ENCODE data around the gene GGA1.
"Not testable (repeated sequence)": the region's sequence is repeated elsewhere in the genome, so short reads cannot be mapped to it uniquely, and the experiment has no call there.

Gene GGA1

GRCh38 chr22:37591823-37592404, 16.7 kb upstream of the GGA1 start:
- peak overlapping the region; percentile 32 for H3K4me3 ChIP-seq (ENCODE audit: low read depth, low read length)
- ChIA-PET CTCF (interaction anchor here (0.7 to 19.7 kb wide), 36 partner anchors 10 to 315 kb away, joined by 3 to 591 read pairs (median 4); partner anchors contain the start of genes CARD10, CDC42EP1, GGA1 and LGALS2), POLR2A (interaction anchor here (0.6 to 1.5 kb wide), 6 partner anchors 10 to 28 kb away, joined by 3 to 8 read pairs (median 3); no protein-coding TSS in a partner anchor)
- no peak for TF ChIP-seq CTCF (IDR thresholded peaks at IDR 0.05; ENCODE audit: insufficient read depth, low read length, missing control alignments)
- no peak for DNase-seq (ENCODE audit: low read depth, low spot score)

- H3K4me3 ChIP-seq (ENCODE audit: low read depth, low read length): no peak overlapping the region
- POLR2A ChIA-PET: no interaction called here
- TF ChIP-seq CTCF (IDR thresholded peaks at IDR 0.05; ENCODE audit: insufficient read depth, low read length, missing control alignments): no peak
- DNase-seq (ENCODE audit: low read depth, low spot score): no peak
- CTCF ChIA-PET: interaction anchor here (1.0 to 19.7 kb wide), 6 partner anchors 11 to 122 kb away, joined by 3 to 591 read pairs (median 5); partner anchors contain the start of gene GGA1
Observed at GRCh38 chr22:37594237-37594636, 14.4 kb upstream of the GGA1 start.

- DNase-seq (ENCODE audit: low read depth, low spot score): no peak
- POLR2A ChIA-PET: no interaction called here
- no peak overlapping the region for H3K4me3 ChIP-seq (ENCODE audit: low read depth, low read length)
- no peak for TF ChIP-seq CTCF (IDR thresholded peaks at IDR 0.05; ENCODE audit: insufficient read depth, low read length, missing control alignments)
- CTCF ChIA-PET: interaction anchor here (4.2 to 13.7 kb wide), 3 partner anchors 8 to 54 kb away, joined by 41 to 297 read pairs (median 174); partner anchors contain the start of gene GGA1
Observed at GRCh38 chr22:37599153-37599552, 9.5 kb upstream of the GGA1 start.

- no peak for TF ChIP-seq CTCF (IDR thresholded peaks at IDR 0.05; ENCODE audit: insufficient read depth, low read length, missing control alignments)
- H3K4me3 ChIP-seq (ENCODE audit: low read depth, low read length): no peak overlapping the region; the same call in 1 of the 2 replicates
- ChIA-PET POLR2A (no interaction called here), CTCF (interaction anchor here (1.0 to 13.7 kb wide), 4 partner anchors 10 to 129 kb away, joined by 3 to 297 read pairs (median 88); no protein-coding TSS in a partner anchor)
- DNase-seq (ENCODE audit: low read depth, low spot score): no peak
Observed at GRCh38 chr22:37601203-37601539, 7.5 kb upstream of the GGA1 start.

- H3K4me3 ChIP-seq (ENCODE audit: low read depth, low read length): no peak overlapping the region; the same call in 1 of the 2 replicates
- DNase-seq (ENCODE audit: low read depth, low spot score): no peak
- TF ChIP-seq CTCF (IDR thresholded peaks at IDR 0.05; ENCODE audit: insufficient read depth, low read length, missing control alignments): no peak
- CTCF ChIA-PET: interaction anchor here (0.8 to 13.7 kb wide), 7 partner anchors 11 to 130 kb away, joined by 3 to 297 read pairs (median 3); no protein-coding TSS in a partner anchor
- POLR2A ChIA-PET: interaction anchor here (0.5 to 0.6 kb wide), 2 partner anchors 9 to 10 kb away, joined by 3 read pairs; no protein-coding TSS in a partner anchor
Observed at GRCh38 chr22:37601540-37602442, 6.8 kb upstream of the GGA1 start.

GRCh38 chr22:37602546-37603277, 5.9 kb upstream of the GGA1 start:
- POLR2A ChIA-PET; H3K4me3 ChIP-seq (ENCODE audit: low read depth, low read length); DNase-seq (ENCODE audit: low read depth, low spot score): not testable (repeated sequence)
- CTCF ChIA-PET: interaction anchor here (0.6 to 13.7 kb wide), 8 partner anchors 12 to 193 kb away, joined by 3 to 297 read pairs (median 3); no protein-coding TSS in a partner anchor

All from AG04449 (cell line).